Fibroblast of pulmonary artery (primary cell): ENCODE measurements around the gene RESP18.

ENCODE experiments used
- DNase-seq: peaks from one replicate; pipeline ENCODE4 v3.0.0-alpha.2; 2010; ENCODE audit warnings: low read depth
- H3K4me3 ChIP-seq: replicated peaks from 2 replicates; pipeline ENCODE4 v1.5.1; 2011; ENCODE audit warnings: low read depth, mild to moderate bottlenecking, control low read depth, low read length, moderate library complexity
- CTCF ChIP-seq: IDR thresholded peaks from 2 replicates; pipeline ENCODE4 v1.5.1; 2011; ENCODE audit warnings: mild to moderate bottlenecking, control low read depth, low read length, inconsistent platforms; ENCODE audit errors: missing control alignments

Gene RESP18

GRCh38 chr2:219299372-219299760 is 33.2 kb downstream of the RESP18 start:
- DNase-seq: no peak
- no peak for TF ChIP-seq CTCF
- H3K4me3 ChIP-seq: no peak overlapping the region

GRCh38 chr2:219298759-219299371 is 33.7 kb downstream of the RESP18 start:
- no peak overlapping the region for H3K4me3 ChIP-seq
- TF ChIP-seq CTCF: peak; percentile 96
- DNase-seq: peak; percentile 84

- no peak for DNase-seq
- TF ChIP-seq CTCF: peak; percentile 25
- no peak overlapping the region for H3K4me3 ChIP-seq
Measured at GRCh38 chr2:219297766-219298456, 34.6 kb downstream of the RESP18 start.

GRCh38 chr2:219296631-219297391 is 35.7 kb downstream of the RESP18 start:
- no peak for DNase-seq
- H3K4me3 ChIP-seq: no peak overlapping the region
- TF ChIP-seq CTCF: no peak

GRCh38 chr2:219296142-219296541 is 36.4 kb downstream of the RESP18 start:
- DNase-seq: no peak
- H3K4me3 ChIP-seq: no peak overlapping the region
- no peak for TF ChIP-seq CTCF

- peak; percentile 82 for DNase-seq
- peak; percentile 66 for TF ChIP-seq CTCF
- peak overlapping the region; percentile 47 for H3K4me3 ChIP-seq
Measured at GRCh38 chr2:219294356-219295351, 37.9 kb downstream of the RESP18 start.
